Memory B cell (primary cell): ENCODE data around the gene TMPRSS9.

ENCODE experiments used
- ATAC-seq: fragments of 150-1000 bp; cut with Tn5 transposase; 2 replicates; pipeline ENCODE4 v1.10.0; 2021; ENCODE audit warnings: low read depth, mild to moderate bottlenecking, moderate library complexity
- DNase-seq, 2 donors: peaks; one replicate each; pipeline ENCODE4 v3.0.0; 2022; ENCODE audit warnings: low spot score in 2 of 2
- H3K27ac Mint-ChIP-seq: one replicate; pipeline ENCODE4 v1.8.0; 2022; ENCODE audit warnings: mild to moderate bottlenecking, moderate library complexity, mixed read lengths
- H3K27me3 Mint-ChIP-seq: one replicate; pipeline ENCODE4 v1.8.0; 2022; ENCODE audit warnings: mixed read lengths
- H3K36me3 Mint-ChIP-seq: one replicate; pipeline ENCODE4 v1.8.0; 2022; ENCODE audit warnings: mild to moderate bottlenecking, mixed read lengths
- H3K4me1 Mint-ChIP-seq: one replicate; pipeline ENCODE4 v1.8.0; 2022; ENCODE audit warnings: mixed read lengths
- H3K4me3 Mint-ChIP-seq: one replicate; pipeline ENCODE4 v1.8.0; 2022; ENCODE audit warnings: mild to moderate bottlenecking, moderate library complexity, mixed read lengths
- H3K9me3 Mint-ChIP-seq: one replicate; pipeline ENCODE4 v1.8.0; 2022; ENCODE audit warnings: mixed read lengths

TMPRSS9 gene

GRCh38 chr19:2355168-2356035, 4.7 kb upstream of the TMPRSS9 start:
- Mint-ChIP-seq H3K36me3 (peaks cover 6% of the 10 kb centered on the region), H3K27me3 (peaks cover 2% of the 10 kb centered on the region), H3K4me1 (peaks cover 11% of the 10 kb centered on the region), H3K27ac (no peak overlapping the region), H3K4me3 (no peak overlapping the region), H3K9me3 (peaks cover 7% of the 10 kb centered on the region)
- DNase-seq (no peak), ATAC-seq (no peak)

DNA sequence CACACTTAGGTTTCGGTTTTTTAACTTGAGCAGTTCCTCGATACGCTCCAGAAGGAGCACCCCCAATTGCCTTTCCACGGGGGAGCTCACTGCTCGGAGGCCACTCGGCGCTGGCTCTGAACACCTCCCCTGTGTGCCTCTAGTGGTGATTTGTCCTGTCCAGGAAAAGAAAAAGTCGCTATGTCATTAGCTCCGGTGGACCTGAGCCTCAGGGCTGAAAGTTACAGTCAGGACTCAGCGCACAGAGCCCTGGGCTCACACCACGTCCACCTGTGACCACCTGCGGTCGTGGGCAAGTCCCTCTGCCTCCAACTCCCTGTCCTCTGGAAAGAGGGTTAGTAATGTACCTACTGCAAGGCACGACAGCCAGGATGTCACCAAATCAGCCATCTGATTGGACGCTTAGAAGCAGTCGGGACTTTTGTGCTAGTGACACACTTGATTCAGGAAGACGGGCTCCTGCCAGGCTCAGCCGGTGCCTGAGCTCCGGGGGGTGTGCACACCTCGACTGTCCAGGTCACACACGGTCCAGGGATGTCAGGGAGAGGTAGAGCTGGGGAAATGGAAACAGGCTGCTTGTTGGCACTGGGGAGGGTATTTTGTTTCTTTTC, 3.9 kb upstream of the TMPRSS9 start:
- no peak overlapping the region for H3K27ac Mint-ChIP-seq
- ATAC-seq: no peak
- peaks cover 6% of the 10 kb centered on the region for H3K36me3 Mint-ChIP-seq
- DNase-seq: no peak
- no peak overlapping the region for H3K4me3 Mint-ChIP-seq
- H3K9me3 Mint-ChIP-seq: peaks cover 7% of the 10 kb centered on the region
- H3K27me3 Mint-ChIP-seq: peaks cover 6% of the 10 kb centered on the region
- peaks cover 14% of the 10 kb centered on the region for H3K4me1 Mint-ChIP-seq

- no peak overlapping the region for H3K4me3 Mint-ChIP-seq
- H3K36me3 Mint-ChIP-seq: peaks cover 6% of the 10 kb centered on the region
Observed at GRCh38 chr19:2357279-2358206, 2.5 kb upstream of the TMPRSS9 start.

GRCh38 chr19:2358548-2359173, 1.4 kb upstream of the TMPRSS9 start:
- DNase-seq (no peak), ATAC-seq (no peak)
- Mint-ChIP-seq H3K4me3 (no peak overlapping the region), H3K9me3 (peaks cover 7% of the 10 kb centered on the region), H3K27ac (no peak overlapping the region), H3K27me3 (peaks cover 6% of the 10 kb centered on the region), H3K4me1 (peaks cover 14% of the 10 kb centered on the region), H3K36me3 (peaks cover 6% of the 10 kb centered on the region)

More at GRCh38 chr19:2357279-2358206, 2.5 kb upstream of the TMPRSS9 start:
- peak overlapping the region; percentile 56 for H3K27ac Mint-ChIP-seq
- H3K4me1 Mint-ChIP-seq: peaks cover 14% of the 10 kb centered on the region
- peaks cover 7% of the 10 kb centered on the region for H3K9me3 Mint-ChIP-seq
- no peak for ATAC-seq
- DNase-seq: no peak
- H3K27me3 Mint-ChIP-seq: peaks cover 6% of the 10 kb centered on the region

DNA sequence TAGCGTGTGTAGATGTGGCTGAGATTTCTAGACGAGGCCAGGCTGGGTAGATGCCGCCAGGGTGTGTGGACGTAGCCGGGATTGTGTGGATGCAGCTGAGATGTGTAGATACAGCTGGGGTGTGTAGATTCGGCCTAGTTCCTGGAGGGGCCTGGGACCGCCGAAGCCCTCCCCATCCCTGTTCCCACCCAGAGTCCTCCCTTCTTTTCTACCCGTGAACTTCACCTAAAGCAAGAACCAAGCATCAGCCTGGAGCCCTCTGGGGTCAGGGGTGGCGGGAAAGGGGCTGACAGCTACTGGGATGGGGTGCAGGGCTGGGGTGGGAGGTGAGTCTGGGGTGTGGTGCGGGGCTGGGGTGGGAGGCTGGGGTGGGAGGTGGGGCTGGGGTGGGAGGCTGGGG, 768 bp downstream of the TMPRSS9 start:
- Mint-ChIP-seq H3K4me3 (no peak overlapping the region), H3K9me3 (peaks cover 7% of the 10 kb centered on the region), H3K27ac (no peak overlapping the region), H3K4me1 (peaks cover 14% of the 10 kb centered on the region), H3K36me3 (peaks cover 6% of the 10 kb centered on the region), H3K27me3 (peaks cover 12% of the 10 kb centered on the region)
- no peak for ATAC-seq
- DNase-seq: no peak

GRCh38 chr19:2361246-2362045, 1.4 kb downstream of the TMPRSS9 start:
- Mint-ChIP-seq H3K36me3 (peaks cover 6% of the 10 kb centered on the region), H3K4me3 (no peak overlapping the region), H3K27me3 (peaks cover 12% of the 10 kb centered on the region), H3K4me1 (peaks cover 14% of the 10 kb centered on the region), H3K9me3 (peaks cover 7% of the 10 kb centered on the region), H3K27ac (no peak overlapping the region)
- DNase-seq: no peak
- ATAC-seq: no peak

DNA sequence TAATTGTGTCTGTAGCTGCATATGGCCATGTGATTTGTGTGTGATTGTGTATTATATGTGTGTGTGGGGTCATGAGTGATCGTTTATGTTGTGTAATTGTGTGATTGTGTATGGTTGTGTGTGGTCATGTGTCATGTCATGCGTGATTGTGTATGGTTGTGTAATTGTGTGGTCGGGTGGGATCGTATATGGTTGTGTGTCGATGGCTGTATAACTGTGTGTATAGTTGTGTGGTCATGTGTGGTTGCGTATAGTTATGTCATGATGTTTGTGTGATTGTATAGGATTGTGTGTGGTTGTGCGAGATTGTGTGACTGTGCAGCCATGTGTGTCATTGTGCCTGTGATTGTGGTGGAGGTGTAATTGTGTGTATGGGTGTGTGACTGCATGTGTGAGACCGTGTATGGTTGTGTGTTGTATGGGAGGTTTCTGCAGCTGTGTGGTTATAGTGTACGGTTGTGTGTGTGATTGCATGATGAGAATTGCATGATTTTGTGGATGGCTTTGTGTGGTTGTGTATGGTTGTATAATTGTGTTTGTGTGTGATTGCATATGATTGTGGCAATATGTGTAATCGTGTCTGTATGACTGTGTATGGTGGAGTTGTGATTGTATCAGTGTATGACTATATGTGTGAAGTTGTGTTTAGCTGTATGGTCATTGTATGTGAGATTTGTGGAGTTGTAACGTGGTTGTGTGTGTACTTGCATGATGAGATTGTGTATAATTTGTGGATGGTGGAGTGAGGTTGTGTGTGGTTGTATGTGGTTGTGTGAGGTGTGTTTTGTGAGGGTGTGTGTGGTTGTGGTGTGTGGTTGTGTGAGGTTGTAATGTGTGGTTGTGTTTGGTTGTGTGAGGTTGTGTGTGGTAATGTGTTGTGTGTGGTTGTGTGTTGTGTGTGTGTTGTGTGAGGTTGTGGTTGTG, 2.2 kb downstream of the TMPRSS9 start:
- DNase-seq: no peak
- Mint-ChIP-seq H3K36me3 (no peaks in the 10 kb centered on the region), H3K9me3 (peaks cover 3% of the 10 kb centered on the region), H3K27ac (no peak overlapping the region), H3K4me3 (no peak overlapping the region), H3K4me1 (peaks cover 8% of the 10 kb centered on the region), H3K27me3 (peaks cover 12% of the 10 kb centered on the region)
- no peak for ATAC-seq

DNA sequence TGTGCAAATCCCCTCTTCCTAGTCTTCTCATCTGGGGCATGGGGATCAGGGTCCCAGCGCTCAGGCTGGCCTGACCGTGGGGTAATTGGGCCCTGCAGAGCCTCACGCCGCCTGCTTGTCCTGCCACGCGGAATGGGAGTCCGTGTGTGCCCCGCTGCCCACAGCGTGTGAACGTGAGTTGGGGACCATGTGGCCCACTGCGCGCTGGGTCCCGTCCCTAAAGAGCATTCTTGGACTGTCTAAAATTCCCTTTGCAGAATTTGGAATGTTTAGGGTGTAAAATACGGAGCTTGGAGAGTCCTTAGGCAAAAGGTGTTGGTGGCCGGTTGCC, 2.9 kb downstream of the TMPRSS9 start:
- peaks cover 12% of the 10 kb centered on the region for H3K27me3 Mint-ChIP-seq
- no peak for DNase-seq
- no peak for ATAC-seq
- no peaks in the 10 kb centered on the region for H3K36me3 Mint-ChIP-seq
- H3K4me3 Mint-ChIP-seq: no peak overlapping the region
- peaks cover 1% of the 10 kb centered on the region for H3K9me3 Mint-ChIP-seq
- peaks cover 6% of the 10 kb centered on the region for H3K4me1 Mint-ChIP-seq
- no peak overlapping the region for H3K27ac Mint-ChIP-seq

GRCh38 chr19:2363419-2363818, 3.4 kb downstream of the TMPRSS9 start:
- H3K36me3 Mint-ChIP-seq: no peaks in the 10 kb centered on the region
- no peak overlapping the region for H3K4me3 Mint-ChIP-seq
- DNase-seq: no peak
- H3K27me3 Mint-ChIP-seq: peaks cover 14% of the 10 kb centered on the region
- H3K4me1 Mint-ChIP-seq: peaks cover 5% of the 10 kb centered on the region
- ATAC-seq: no peak
- no peak overlapping the region for H3K27ac Mint-ChIP-seq
- no peaks in the 10 kb centered on the region for H3K9me3 Mint-ChIP-seq

DNA sequence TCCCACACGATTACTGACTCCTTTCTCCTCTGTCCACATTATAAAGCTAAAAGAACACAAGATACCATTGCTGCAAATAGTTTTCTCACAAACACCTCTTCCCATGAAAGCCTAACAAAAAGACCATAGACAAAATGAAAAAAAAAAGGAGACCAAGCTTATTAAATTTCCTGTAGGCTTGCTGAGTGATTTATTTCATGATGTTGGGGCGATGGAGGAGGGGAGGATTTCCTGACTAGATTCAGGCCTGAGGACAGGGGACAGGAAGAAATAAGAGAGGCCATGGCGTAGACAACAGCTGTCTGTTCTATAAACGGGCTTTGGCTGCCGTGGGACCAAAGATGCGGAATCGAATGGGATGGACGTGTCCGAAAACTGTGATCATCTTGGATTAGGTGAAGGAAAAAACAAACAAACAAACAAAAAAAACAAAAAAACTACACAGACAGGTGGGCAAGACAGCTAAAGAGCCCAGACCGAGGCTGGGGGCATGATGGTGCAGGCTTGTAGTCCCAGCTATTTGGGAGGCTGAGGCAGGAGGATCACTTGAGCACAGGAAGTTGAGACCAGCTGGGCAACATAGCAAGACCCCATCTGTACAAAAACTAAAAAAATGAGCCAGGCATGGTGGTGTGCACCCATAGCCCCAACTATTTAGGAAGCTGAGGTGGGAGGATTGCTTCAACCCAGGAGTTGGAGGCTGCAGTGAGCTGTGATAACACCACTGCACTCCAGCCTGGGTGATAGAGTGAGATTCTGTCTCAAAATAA, 5.3 kb downstream of the TMPRSS9 start:
- peaks cover 13% of the 10 kb centered on the region for H3K27me3 Mint-ChIP-seq
- ATAC-seq (no peak), DNase-seq (no peak)
- no peaks in the 10 kb centered on the region for H3K9me3 Mint-ChIP-seq
- no peaks in the 10 kb centered on the region for H3K36me3 Mint-ChIP-seq
- no peak overlapping the region for H3K4me3 Mint-ChIP-seq
- peaks cover 3% of the 10 kb centered on the region for H3K4me1 Mint-ChIP-seq
- H3K27ac Mint-ChIP-seq: no peak overlapping the region

- no peaks in the 10 kb centered on the region for H3K9me3 Mint-ChIP-seq
- H3K36me3 Mint-ChIP-seq: no peaks in the 10 kb centered on the region
- DNase-seq (no peak), ATAC-seq (no peak)
- H3K27ac Mint-ChIP-seq: no peak overlapping the region
- no peaks in the 10 kb centered on the region for H3K4me1 Mint-ChIP-seq
- no peak overlapping the region for H3K4me3 Mint-ChIP-seq
- peaks cover 5% of the 10 kb centered on the region for H3K27me3 Mint-ChIP-seq
Observed at GRCh38 chr19:2371656-2372055, 11.6 kb downstream of the TMPRSS9 start.

- no peaks in the 10 kb centered on the region for H3K9me3 Mint-ChIP-seq
- H3K27me3 Mint-ChIP-seq: peaks cover 7% of the 10 kb centered on the region
- H3K4me3 Mint-ChIP-seq: no peak overlapping the region
- ATAC-seq (no peak), DNase-seq (no peak)
- H3K36me3 Mint-ChIP-seq: no peaks in the 10 kb centered on the region
- no peak overlapping the region for H3K27ac Mint-ChIP-seq
- no peaks in the 10 kb centered on the region for H3K4me1 Mint-ChIP-seq
Observed at GRCh38 chr19:2372076-2372612, 12.1 kb downstream of the TMPRSS9 start.
